Activated naive CD4-positive, alpha-beta T cell treated with anti-CD3 and anti-CD28 coated beads for 36 hours (primary cell): Measurements from ENCODE around the gene CACTIN. TPM values are rescaled to one million over a fixed set of nuclear protein-coding genes. Genes with fewer than 3 reads are reported as not detected.
"Not testable (repeated sequence)": the region's sequence is repeated elsewhere in the genome, so short reads cannot be mapped to it uniquely, and the experiment has no call there.

Source experiments
- CTCF ChIA-PET: fragments of 350-600 bp; sonication (Branson Sonifier 250); formaldehyde crosslinking; loops from one replicate; lab custom pipeline; 2021; ENCODE audit warnings: antibody characterized with exemption; lab: Charles Lee
- DNase-seq: peaks from one replicate; pipeline ENCODE4 v3.0.0-alpha.2; 2020
- H3K27ac Mint-ChIP-seq: one replicate; pipeline ENCODE4 v1.8.0; 2021; ENCODE audit warnings: mild to moderate bottlenecking, mixed read lengths
- H3K27me3 Mint-ChIP-seq: one replicate; pipeline ENCODE4 v1.8.0; 2021; ENCODE audit warnings: low read depth, mixed read lengths
- H3K36me3 Mint-ChIP-seq: one replicate; pipeline ENCODE4 v1.8.0; 2021; ENCODE audit warnings: low read depth, mixed read lengths
- H3K4me1 Mint-ChIP-seq: one replicate; pipeline ENCODE4 v1.8.0; 2021; ENCODE audit warnings: low read depth, mixed read lengths
- H3K4me3 Mint-ChIP-seq: one replicate; pipeline ENCODE4 v1.8.0; 2021; ENCODE audit warnings: mild to moderate bottlenecking, moderate library complexity, mixed read lengths
- H3K9me3 Mint-ChIP-seq: one replicate; pipeline ENCODE4 v1.8.0; 2021; ENCODE audit warnings: mixed read lengths
- intact Hi-C: fragments of 100-400 bp; cut with micrococcal nuclease; formaldehyde crosslinking; loops from one replicate; pipeline ENCODE4 v1.15.1; 2023
- total RNA-seq, 2 experiments: library from RNA; stranded (reverse); gene quantifications; one replicate each; pipeline ENCODE4 v1.2.3, GENCODE V29; 2021

The CACTIN gene
- total RNA-seq, 2 experiments from 2014 or later = 24.6 to 27.0 TPM

DNA sequence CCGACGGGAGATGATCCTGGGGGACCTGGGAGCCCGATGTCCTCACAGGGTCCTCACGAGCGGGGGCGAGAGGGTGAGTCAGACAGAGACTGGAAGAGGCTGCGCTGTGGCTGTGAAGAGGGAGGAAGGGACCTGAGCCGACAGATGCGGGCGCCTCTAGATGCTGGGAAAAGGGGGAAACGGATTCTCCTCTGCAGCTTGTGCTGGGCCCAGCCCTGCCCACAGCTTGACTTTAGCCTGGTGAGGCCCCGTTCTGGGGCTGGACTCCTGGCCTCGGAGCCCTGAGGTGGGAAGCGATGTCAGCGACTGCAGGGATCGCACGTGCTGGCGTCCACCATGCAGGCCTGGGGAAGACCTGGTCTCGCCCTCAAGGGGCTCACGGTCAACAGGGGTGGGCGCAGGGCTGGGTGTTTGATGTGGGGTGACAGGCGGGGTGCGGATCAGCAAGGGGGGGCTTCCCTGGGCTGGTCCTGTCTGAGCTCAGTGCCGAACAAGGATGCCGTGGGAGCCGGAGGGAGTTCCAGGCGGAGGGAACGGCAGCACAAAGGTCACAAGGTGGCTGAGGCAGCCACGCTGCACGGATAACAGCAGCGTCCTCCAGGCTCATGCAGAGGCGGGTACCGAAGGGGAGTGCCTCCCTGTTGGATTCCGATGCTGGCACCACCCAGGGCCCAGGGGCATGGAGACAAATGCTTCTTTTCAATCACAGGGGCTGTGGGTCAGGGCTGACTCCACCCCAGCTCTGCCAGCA, 41.9 kb upstream of the CACTIN start:
- no peak for DNase-seq
- Mint-ChIP-seq H3K4me3 (no peak overlapping the region), H3K9me3 (no peaks in the 10 kb centered on the region), H3K4me1 (peaks cover 21% of the 10 kb centered on the region), H3K27me3 (no peaks in the 10 kb centered on the region), H3K27ac (no peak overlapping the region), H3K36me3 (no peaks in the 10 kb centered on the region)
- CTCF ChIA-PET = interaction anchor here (1.0 to 1.8 kb wide), 2 partner anchors 18 to 86 kb away, joined by 3 to 5 read pairs; no protein-coding TSS in a partner anchor
- intact Hi-C loops = no loop called here

DNA sequence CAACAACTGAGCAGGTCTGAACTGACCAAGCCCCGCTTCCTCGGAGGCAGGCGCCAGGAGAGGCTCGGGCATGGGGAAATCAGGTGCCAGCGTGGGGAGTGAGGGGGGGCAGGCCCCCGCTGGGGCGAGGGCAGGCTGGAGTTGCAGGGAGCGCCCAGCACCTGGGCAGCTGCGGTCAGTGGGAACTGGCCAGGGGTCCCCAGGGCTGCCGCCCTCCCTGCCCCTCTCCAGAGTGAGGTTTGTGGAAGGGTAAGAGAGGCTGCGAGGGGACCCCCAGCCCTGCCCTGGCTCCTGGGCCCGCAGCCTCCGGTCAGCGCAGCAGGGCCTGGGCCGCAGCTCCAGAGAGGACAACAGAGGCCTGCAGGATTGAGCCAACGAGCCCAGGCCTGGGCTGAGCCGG, 41.2 kb upstream of the CACTIN start:
- H3K36me3 Mint-ChIP-seq = no peaks in the 10 kb centered on the region
- H3K4me1 Mint-ChIP-seq = peaks cover 18% of the 10 kb centered on the region
- intact Hi-C loops = no loop called here
- DNase-seq = no peak
- H3K9me3 Mint-ChIP-seq = no peaks in the 10 kb centered on the region
- CTCF ChIA-PET = interaction anchor here (1.0 to 3.0 kb wide), 3 partner anchors 18 to 87 kb away, joined by 3 to 15 read pairs (median 5); no protein-coding TSS in a partner anchor
- no peak overlapping the region for H3K4me3 Mint-ChIP-seq
- H3K27ac Mint-ChIP-seq = no peak overlapping the region
- H3K27me3 Mint-ChIP-seq = no peaks in the 10 kb centered on the region

DNA sequence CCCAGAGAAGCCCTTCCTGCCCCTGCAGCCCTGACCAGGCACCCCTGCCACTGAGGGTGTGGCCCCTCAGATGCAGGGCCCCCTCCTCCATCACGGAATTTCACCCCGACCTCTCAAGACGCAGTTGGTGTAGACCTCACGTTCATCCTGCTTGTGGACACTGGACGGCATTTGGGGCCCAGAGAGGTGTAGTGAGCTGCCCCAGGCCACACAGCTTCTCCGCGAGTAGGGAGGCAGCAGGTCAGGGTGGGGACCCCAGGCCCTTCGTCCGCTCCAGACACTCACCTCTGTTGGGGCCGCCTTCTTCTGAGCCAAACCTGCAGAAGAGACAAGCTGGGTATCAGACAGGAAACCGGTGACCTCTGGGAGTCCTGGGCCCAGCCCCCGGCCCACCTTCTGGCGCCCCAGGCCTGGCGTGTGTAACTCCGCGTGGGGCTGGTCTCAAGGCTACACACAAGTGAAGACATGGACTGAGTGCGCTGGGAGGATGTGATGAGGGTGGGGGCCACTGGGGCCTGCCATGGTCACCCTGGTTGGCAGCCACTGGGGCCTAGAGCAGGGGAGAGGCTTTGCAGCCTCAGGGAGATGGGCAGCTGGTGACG, 40.5 kb upstream of the CACTIN start:
- CTCF ChIA-PET = interaction anchor here (0.6 to 3.0 kb wide), 7 partner anchors 19 to 541 kb away, joined by 3 to 15 read pairs (median 6); no protein-coding TSS in a partner anchor
- H3K27me3 Mint-ChIP-seq = no peaks in the 10 kb centered on the region
- no peaks in the 10 kb centered on the region for H3K9me3 Mint-ChIP-seq
- H3K36me3 Mint-ChIP-seq = no peaks in the 10 kb centered on the region
- H3K27ac Mint-ChIP-seq = no peak overlapping the region
- H3K4me1 Mint-ChIP-seq = peaks cover 15% of the 10 kb centered on the region
- H3K4me3 Mint-ChIP-seq = no peak overlapping the region
- intact Hi-C loops = no loop called here
- no peak for DNase-seq

DNA sequence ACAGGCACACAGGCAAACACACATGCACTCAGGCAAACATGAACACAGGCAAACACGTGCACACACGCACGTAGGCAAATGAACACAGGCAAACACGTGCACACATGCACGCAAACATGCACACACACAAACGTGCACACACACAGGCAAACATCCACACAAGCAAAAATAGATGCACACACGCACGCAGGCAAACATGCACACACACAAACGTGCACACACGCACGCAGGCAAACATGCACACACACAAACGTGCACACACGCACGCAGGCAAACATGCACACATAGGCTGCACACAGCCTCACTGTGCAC, 39.9 kb upstream of the CACTIN start:
- not testable (repeated sequence) for H3K9me3 Mint-ChIP-seq, H3K27me3 Mint-ChIP-seq, H3K4me3 Mint-ChIP-seq, H3K4me1 Mint-ChIP-seq, H3K36me3 Mint-ChIP-seq, DNase-seq, H3K27ac Mint-ChIP-seq
- intact Hi-C loops = loop anchor here (1.0 kb wide), 1 partner anchor 34 kb away; the partner anchor contains the start of gene PIP5K1C
- CTCF ChIA-PET = interaction anchor here (0.7 to 3.0 kb wide), 9 partner anchors 14 to 191 kb away, joined by 3 to 15 read pairs (median 3); no protein-coding TSS in a partner anchor

DNA sequence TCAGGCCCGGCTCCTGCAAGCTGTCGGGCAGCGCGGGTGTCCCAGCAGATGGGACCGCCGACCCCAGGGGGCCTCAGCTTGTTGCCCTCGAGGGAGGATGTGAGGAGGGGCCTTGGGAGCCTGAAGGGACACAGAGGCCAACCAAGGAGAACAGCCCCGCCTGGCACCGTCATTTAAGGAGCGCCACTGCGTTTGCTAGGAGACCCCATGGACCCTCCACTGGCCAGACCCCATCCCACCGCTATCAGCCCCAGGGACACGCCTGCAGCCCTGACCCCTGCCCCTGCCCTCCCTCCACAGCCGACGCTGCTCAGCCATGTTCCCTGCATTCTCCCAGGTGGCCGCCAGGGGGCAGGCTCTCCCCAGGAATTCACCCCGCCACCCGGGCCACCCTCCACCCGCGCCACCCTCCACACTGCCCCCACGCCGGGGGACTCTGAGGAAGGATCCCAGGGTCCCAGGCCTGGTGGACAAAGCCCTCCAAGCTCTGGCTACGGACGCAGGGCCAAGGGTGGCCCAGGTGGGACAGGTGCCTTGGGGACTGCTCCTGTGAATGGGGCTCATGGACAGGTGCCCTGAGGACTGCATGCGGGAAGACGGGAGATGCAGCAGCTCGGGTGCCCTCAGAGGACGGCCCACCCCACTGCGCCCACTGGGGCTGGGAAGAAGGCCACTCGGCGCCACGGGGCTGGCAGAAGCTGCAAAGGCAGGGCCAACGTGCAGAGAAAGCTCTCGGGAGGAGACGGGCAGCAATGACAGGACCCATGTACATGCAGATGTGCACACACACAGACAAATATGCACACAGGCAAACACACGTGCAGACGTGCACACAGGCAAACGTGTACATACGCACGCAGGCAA, 39.3 kb upstream of the CACTIN start:
- CTCF ChIA-PET = interaction anchor here (0.6 to 3.0 kb wide), 11 partner anchors 13 to 586 kb away, joined by 3 to 15 read pairs (median 4); no protein-coding TSS in a partner anchor
- Mint-ChIP-seq H3K4me3 (no peak overlapping the region), H3K36me3 (no peaks in the 10 kb centered on the region), H3K4me1 (peaks cover 5% of the 10 kb centered on the region), H3K27me3 (no peaks in the 10 kb centered on the region), H3K9me3 (no peaks in the 10 kb centered on the region), H3K27ac (no peak overlapping the region)
- intact Hi-C loops = loop anchor here (1.0 kb wide), 2 partner anchors 34 to 40 kb away; partner anchors contain the start of gene PIP5K1C
- DNase-seq = peak; percentile 80

DNA sequence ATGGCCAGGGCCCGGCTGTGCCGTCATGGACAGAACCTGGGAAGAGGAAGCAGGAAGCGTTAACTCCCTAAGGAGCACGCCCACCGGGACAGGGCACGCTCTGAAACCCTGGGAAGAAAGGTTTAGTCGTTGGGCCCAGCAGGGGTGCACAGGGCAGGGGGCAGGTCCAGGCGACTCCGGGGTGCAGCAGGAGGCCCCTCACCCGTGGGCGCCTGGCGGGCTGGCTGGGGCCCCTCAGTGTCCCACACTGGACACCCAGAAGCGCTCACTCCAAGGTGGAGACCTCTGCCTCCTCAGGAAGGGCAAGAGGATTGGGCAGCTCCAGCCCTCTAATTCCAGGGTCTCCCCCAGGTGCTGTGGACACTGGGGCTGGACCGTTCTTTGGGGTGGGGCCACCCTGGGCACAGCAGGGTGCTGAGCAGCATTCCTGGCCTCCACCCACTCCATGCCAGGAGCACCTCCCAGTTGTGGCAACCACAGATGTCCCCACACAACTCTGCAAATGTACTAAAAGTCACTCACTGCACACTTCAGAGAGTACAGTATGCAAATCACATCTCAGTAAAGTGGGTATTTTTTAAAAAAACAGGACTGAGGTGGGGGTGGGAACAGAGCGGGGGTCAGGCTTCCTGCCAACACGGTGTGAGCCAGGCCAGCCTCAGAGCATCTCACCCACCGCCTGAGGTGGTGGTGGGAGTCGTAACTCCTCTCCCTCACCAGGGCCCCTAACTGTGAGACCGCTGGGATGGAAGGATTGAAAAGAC, 38.5 kb upstream of the CACTIN start:
- CTCF ChIA-PET = interaction anchor here (0.6 to 3.0 kb wide), 8 partner anchors 26 to 587 kb away, joined by 3 to 15 read pairs (median 4); no protein-coding TSS in a partner anchor
- DNase-seq = no peak
- Mint-ChIP-seq H3K27ac (no peak overlapping the region), H3K9me3 (no peaks in the 10 kb centered on the region), H3K4me1 (peaks cover under 1% of the 10 kb centered on the region), H3K4me3 (no peak overlapping the region), H3K36me3 (peaks cover 2% of the 10 kb centered on the region), H3K27me3 (no peaks in the 10 kb centered on the region)
- intact Hi-C loops = loop anchor here (1.0 kb wide), 1 partner anchor 41 kb away; no protein-coding TSS in a partner anchor

DNA sequence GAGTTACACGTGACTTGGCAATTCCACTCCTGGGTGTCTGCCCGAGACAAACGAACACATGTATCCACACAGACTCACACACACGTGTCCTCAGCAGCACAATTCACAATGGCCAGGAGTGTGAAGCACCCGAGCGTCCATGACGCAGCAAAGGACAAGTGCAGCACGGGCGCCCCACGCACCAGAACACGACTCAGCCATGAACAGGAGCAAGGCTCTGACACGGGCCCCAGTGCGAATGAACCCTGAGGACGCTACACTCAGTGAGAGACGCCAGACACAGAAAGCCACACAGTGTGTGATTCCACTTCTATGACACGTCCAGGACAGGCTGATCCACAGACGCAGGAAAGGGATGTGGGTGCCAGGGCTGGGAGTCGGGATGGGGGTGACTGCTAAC, 37.2 kb upstream of the CACTIN start:
- CTCF ChIA-PET = no interaction called here
- DNase-seq = no peak
- Mint-ChIP-seq H3K4me1 (no peaks in the 10 kb centered on the region), H3K27me3 (no peaks in the 10 kb centered on the region), H3K9me3 (no peaks in the 10 kb centered on the region), H3K27ac (no peak overlapping the region), H3K36me3 (peaks cover 2% of the 10 kb centered on the region), H3K4me3 (no peak overlapping the region)
- intact Hi-C loops = no loop called here

DNA sequence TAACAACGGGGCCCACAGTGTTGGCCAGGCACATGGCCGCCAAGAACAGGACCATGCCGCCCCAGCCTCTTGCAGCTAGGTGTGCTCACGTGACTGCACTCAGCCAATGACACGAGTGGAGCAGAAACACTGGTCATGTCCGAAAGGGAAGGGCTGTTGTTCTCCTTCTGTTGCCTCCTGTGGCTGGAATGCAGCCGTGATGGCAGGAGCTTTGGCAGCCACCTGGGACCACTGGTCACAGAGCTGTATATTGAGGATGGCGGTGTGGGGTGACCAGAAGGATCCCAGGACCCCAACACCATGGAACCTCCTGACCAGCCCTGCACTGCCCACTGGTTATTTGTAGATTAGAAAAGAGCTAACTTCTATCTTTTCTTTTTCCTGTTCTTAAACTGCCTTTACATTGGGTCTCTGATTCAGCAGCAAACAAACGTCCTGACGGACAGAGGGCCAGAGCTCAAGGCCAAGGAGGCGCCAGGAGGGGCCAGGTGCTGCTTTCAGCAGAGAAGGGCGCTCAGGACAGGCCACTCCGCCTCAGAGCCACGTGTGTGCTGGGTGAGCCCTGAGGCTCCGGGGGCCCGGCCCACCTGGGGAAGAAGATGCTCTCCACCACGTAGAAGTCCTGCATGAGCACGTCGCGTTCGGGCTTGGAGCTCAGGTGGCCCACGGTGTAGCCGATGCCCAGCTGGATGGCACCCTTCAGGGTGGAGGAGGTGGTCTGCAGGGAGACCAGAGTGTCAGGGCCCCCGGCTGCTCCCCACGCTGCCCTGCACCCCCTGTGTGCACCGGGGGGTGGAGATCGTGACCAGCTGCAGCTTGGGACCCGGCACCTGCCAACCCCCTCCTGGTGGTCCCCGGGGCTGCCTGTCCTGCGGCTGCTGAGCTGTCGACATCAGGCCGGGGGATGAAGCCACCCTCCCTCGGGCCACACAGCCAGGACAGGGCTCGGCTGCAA, 35.0 kb upstream of the CACTIN start:
- no peaks in the 10 kb centered on the region for H3K9me3 Mint-ChIP-seq
- DNase-seq = no peak
- H3K4me3 Mint-ChIP-seq = no peak overlapping the region
- no peak overlapping the region for H3K27ac Mint-ChIP-seq
- CTCF ChIA-PET = interaction anchor here (0.7 to 1.5 kb wide), 3 partner anchors 14 to 58 kb away, joined by 3 read pairs; no protein-coding TSS in a partner anchor
- H3K4me1 Mint-ChIP-seq = no peaks in the 10 kb centered on the region
- no peaks in the 10 kb centered on the region for H3K27me3 Mint-ChIP-seq
- intact Hi-C loops = no loop called here
- H3K36me3 Mint-ChIP-seq = peaks cover 9% of the 10 kb centered on the region

DNA sequence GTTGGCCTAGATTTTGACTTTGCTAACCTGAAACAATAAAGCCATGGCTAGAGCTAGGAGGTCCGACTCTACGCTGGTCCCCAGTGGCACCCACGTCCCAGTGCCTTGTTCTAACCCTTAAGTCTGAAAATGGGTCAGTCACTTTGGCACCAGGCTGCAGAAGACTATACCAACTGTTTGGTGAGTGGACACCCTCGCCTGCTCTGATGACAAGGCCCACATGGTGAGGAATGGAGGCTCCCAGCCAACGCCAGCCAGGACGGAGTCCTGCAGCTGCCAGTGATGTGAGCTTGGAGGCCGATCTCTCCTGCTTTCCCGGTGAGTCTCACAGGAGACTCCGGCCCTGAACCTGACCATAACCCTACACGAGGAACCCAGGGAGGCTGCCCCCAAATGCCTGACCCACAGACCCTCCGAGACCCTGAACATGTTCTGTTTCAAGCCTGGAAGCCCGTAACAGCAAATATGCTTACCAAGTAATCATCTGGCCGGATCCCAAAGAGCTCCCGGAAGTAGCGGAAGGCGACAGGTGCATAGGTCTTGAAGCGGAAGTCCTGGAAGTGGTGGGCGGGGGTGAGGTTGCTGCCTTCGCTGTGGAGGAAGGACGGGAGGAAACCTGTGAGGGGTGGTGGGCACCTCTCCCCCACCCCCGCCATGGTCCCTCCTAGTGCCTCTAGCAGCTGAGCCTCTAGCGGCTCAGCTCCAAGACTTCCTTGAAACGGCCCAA, 34.1 kb upstream of the CACTIN start:
- Mint-ChIP-seq H3K27ac (no peak overlapping the region), H3K36me3 (peaks cover 9% of the 10 kb centered on the region), H3K27me3 (no peaks in the 10 kb centered on the region), H3K4me3 (no peak overlapping the region), H3K4me1 (no peaks in the 10 kb centered on the region), H3K9me3 (no peaks in the 10 kb centered on the region)
- intact Hi-C loops = no loop called here
- CTCF ChIA-PET = interaction anchor here (0.6 to 0.7 kb wide), 2 partner anchors 13 to 179 kb away, joined by 3 read pairs; no protein-coding TSS in a partner anchor
- DNase-seq = no peak

DNA sequence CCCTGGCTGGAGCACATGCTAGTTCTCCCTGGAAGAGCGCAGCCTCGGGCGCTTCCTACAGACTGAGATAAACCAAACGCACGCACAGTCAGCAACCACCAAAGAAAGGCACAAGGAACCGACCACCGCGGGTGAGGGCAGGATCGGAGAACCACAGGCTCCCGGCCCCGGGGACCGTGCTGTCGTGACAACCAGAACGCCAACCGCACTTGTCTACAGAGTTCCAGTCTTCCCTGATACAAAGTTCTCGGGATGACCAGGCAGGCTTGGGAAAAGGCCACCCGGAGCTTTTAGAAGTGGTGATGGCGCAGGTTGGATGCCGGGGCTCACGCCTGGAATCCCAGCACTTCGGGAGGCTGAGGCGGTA, 33.1 kb upstream of the CACTIN start:
- Mint-ChIP-seq H3K36me3 (peaks cover 9% of the 10 kb centered on the region), H3K27ac (no peak overlapping the region), H3K4me3 (no peak overlapping the region), H3K9me3 (no peaks in the 10 kb centered on the region), H3K4me1 (no peaks in the 10 kb centered on the region), H3K27me3 (no peaks in the 10 kb centered on the region)
- no peak for DNase-seq
- intact Hi-C loops = no loop called here
- CTCF ChIA-PET = no interaction called here
